Measurements from ENCODE around the gene FAM53B.

FAM53B gene

GRCh38 chr10:124717911-124718741, 26.1 kb downstream of the FAM53B start:
- H3K27me3 ChIP-seq (ENCODE audit: insufficient read depth, low read length) = no peaks in the 10 kb centered on the region
- peaks cover 3% of the 10 kb centered on the region for H3K36me3 ChIP-seq (ENCODE audit: insufficient read depth, low read length)
- no peaks in the 10 kb centered on the region for H3K9me3 ChIP-seq (ENCODE audit: low read length)
- no peak overlapping the region for H2AFZ ChIP-seq (ENCODE audit: low read depth, low read length)
- H3K4me3 ChIP-seq (ENCODE audit: low read length) = no peak overlapping the region
- peaks cover 2% of the 10 kb centered on the region for H3K4me1 ChIP-seq (ENCODE audit: insufficient read depth, low read length)

- Histone ChIP-seq H3K9me3 (ENCODE audit: low read length) (no peaks in the 10 kb centered on the region), H3K4me3 (ENCODE audit: low read length) (no peak overlapping the region), H3K4me1 (ENCODE audit: insufficient read depth, low read length) (no peaks in the 10 kb centered on the region), H3K36me3 (ENCODE audit: insufficient read depth, low read length) (peaks cover 3% of the 10 kb centered on the region), H2AFZ (ENCODE audit: low read depth, low read length) (no peak overlapping the region), H3K27me3 (ENCODE audit: insufficient read depth, low read length) (no peaks in the 10 kb centered on the region)
These were observed 27.0 kb downstream of the FAM53B start for GRCh38 chr10:124717041-124717757.

- Histone ChIP-seq H3K36me3 (ENCODE audit: insufficient read depth, low read length) (peaks cover 3% of the 10 kb centered on the region), H3K27me3 (ENCODE audit: insufficient read depth, low read length) (no peaks in the 10 kb centered on the region)
These were observed 27.8 kb downstream of the FAM53B start for GRCh38 chr10:124716369-124716768.

GRCh38 chr10:124715439-124715838, 28.7 kb downstream of the FAM53B start:
- Histone ChIP-seq H3K9me3 (ENCODE audit: low read length) (no peaks in the 10 kb centered on the region), H3K4me1 (ENCODE audit: insufficient read depth, low read length) (no peaks in the 10 kb centered on the region), H3K27me3 (ENCODE audit: insufficient read depth, low read length) (no peaks in the 10 kb centered on the region), H2AFZ (ENCODE audit: low read depth, low read length) (no peak overlapping the region), H3K36me3 (ENCODE audit: insufficient read depth, low read length) (no peaks in the 10 kb centered on the region), H3K4me3 (ENCODE audit: low read length) (no peak overlapping the region)

More at GRCh38 chr10:124716369-124716768, 27.8 kb downstream of the FAM53B start:
- no peaks in the 10 kb centered on the region for H3K9me3 ChIP-seq (ENCODE audit: low read length)
- no peaks in the 10 kb centered on the region for H3K4me1 ChIP-seq (ENCODE audit: insufficient read depth, low read length)
- no peak overlapping the region for H2AFZ ChIP-seq (ENCODE audit: low read depth, low read length)
- H3K4me3 ChIP-seq (ENCODE audit: low read length) = no peak overlapping the region

- no peaks in the 10 kb centered on the region for H3K9me3 ChIP-seq (ENCODE audit: low read length)
- H3K4me3 ChIP-seq (ENCODE audit: low read length) = no peak overlapping the region
- H2AFZ ChIP-seq (ENCODE audit: low read depth, low read length) = no peak overlapping the region
- peaks cover 12% of the 10 kb centered on the region for H3K4me1 ChIP-seq (ENCODE audit: insufficient read depth, low read length)
- H3K27me3 ChIP-seq (ENCODE audit: insufficient read depth, low read length) = no peaks in the 10 kb centered on the region
- no peaks in the 10 kb centered on the region for H3K36me3 ChIP-seq (ENCODE audit: insufficient read depth, low read length)
These were observed 30.4 kb downstream of the FAM53B start for GRCh38 chr10:124713679-124714255.

GRCh38 chr10:124712704-124713407, 31.3 kb downstream of the FAM53B start:
- H3K27me3 ChIP-seq (ENCODE audit: insufficient read depth, low read length) = no peaks in the 10 kb centered on the region
- no peaks in the 10 kb centered on the region for H3K36me3 ChIP-seq (ENCODE audit: insufficient read depth, low read length)
- H3K4me1 ChIP-seq (ENCODE audit: insufficient read depth, low read length) = peaks cover 18% of the 10 kb centered on the region
- no peak overlapping the region for H3K4me3 ChIP-seq (ENCODE audit: low read length)
- no peaks in the 10 kb centered on the region for H3K9me3 ChIP-seq (ENCODE audit: low read length)
- H2AFZ ChIP-seq (ENCODE audit: low read depth, low read length) = no peak overlapping the region

GRCh38 chr10:124711145-124711544, 33.0 kb downstream of the FAM53B start:
- H2AFZ ChIP-seq (ENCODE audit: low read depth, low read length) = no peak overlapping the region
- H3K36me3 ChIP-seq (ENCODE audit: insufficient read depth, low read length) = peaks cover 8% of the 10 kb centered on the region
- H3K9me3 ChIP-seq (ENCODE audit: low read length) = no peaks in the 10 kb centered on the region

GRCh38 chr10:124710266-124710881, 33.8 kb downstream of the FAM53B start:
- Histone ChIP-seq H3K4me1 (ENCODE audit: insufficient read depth, low read length) (peaks cover 18% of the 10 kb centered on the region), H3K27me3 (ENCODE audit: insufficient read depth, low read length) (no peaks in the 10 kb centered on the region), H2AFZ (ENCODE audit: low read depth, low read length) (no peak overlapping the region), H3K4me3 (ENCODE audit: low read length) (no peak overlapping the region), H3K9me3 (ENCODE audit: low read length) (no peaks in the 10 kb centered on the region), H3K36me3 (ENCODE audit: insufficient read depth, low read length) (peaks cover 16% of the 10 kb centered on the region)

More at GRCh38 chr10:124711145-124711544, 33.0 kb downstream of the FAM53B start:
- Histone ChIP-seq H3K4me1 (ENCODE audit: insufficient read depth, low read length) (peaks cover 18% of the 10 kb centered on the region), H3K27me3 (ENCODE audit: insufficient read depth, low read length) (no peaks in the 10 kb centered on the region), H3K4me3 (ENCODE audit: low read length) (no peak overlapping the region)

- no peaks in the 10 kb centered on the region for H3K27me3 ChIP-seq (ENCODE audit: insufficient read depth, low read length)
- H2AFZ ChIP-seq (ENCODE audit: low read depth, low read length) = no peak overlapping the region
- H3K9me3 ChIP-seq (ENCODE audit: low read length) = no peaks in the 10 kb centered on the region
- H3K4me3 ChIP-seq (ENCODE audit: low read length) = no peak overlapping the region
- H3K36me3 ChIP-seq (ENCODE audit: insufficient read depth, low read length) = peaks cover 21% of the 10 kb centered on the region
- peaks cover 18% of the 10 kb centered on the region for H3K4me1 ChIP-seq (ENCODE audit: insufficient read depth, low read length)
These were observed 34.3 kb downstream of the FAM53B start for GRCh38 chr10:124709861-124710260.

GRCh38 chr10:124708922-124709520, 35.2 kb downstream of the FAM53B start:
- Histone ChIP-seq H3K4me3 (ENCODE audit: low read length) (no peak overlapping the region), H2AFZ (ENCODE audit: low read depth, low read length) (no peak overlapping the region), H3K9me3 (ENCODE audit: low read length) (no peaks in the 10 kb centered on the region), H3K4me1 (ENCODE audit: insufficient read depth, low read length) (peaks cover 18% of the 10 kb centered on the region), H3K36me3 (ENCODE audit: insufficient read depth, low read length) (peaks cover 30% of the 10 kb centered on the region), H3K27me3 (ENCODE audit: insufficient read depth, low read length) (no peaks in the 10 kb centered on the region)

GRCh38 chr10:124708246-124708779, 35.9 kb downstream of the FAM53B start:
- no peaks in the 10 kb centered on the region for H3K27me3 ChIP-seq (ENCODE audit: insufficient read depth, low read length)
- no peaks in the 10 kb centered on the region for H3K9me3 ChIP-seq (ENCODE audit: low read length)
- peaks cover 37% of the 10 kb centered on the region for H3K36me3 ChIP-seq (ENCODE audit: insufficient read depth, low read length)
- no peak overlapping the region for H2AFZ ChIP-seq (ENCODE audit: low read depth, low read length)
- H3K4me1 ChIP-seq (ENCODE audit: insufficient read depth, low read length) = peaks cover 18% of the 10 kb centered on the region
- H3K4me3 ChIP-seq (ENCODE audit: low read length) = no peak overlapping the region

- Histone ChIP-seq H3K36me3 (ENCODE audit: insufficient read depth, low read length) (peaks cover 41% of the 10 kb centered on the region), H3K4me1 (ENCODE audit: insufficient read depth, low read length) (peaks cover 18% of the 10 kb centered on the region), H3K4me3 (ENCODE audit: low read length) (no peak overlapping the region), H2AFZ (ENCODE audit: low read depth, low read length) (no peak overlapping the region), H3K27me3 (ENCODE audit: insufficient read depth, low read length) (no peaks in the 10 kb centered on the region), H3K9me3 (ENCODE audit: low read length) (no peaks in the 10 kb centered on the region)
These were observed 36.6 kb downstream of the FAM53B start for GRCh38 chr10:124707551-124707950.

All from neuron (in vitro differentiated cells).